Stimulated activated CD8-positive, alpha-beta memory T cell treated with anti-CD3 and anti-CD28 coated beads, Interleukin-12 subunit alpha, Interleukin-12 subunit beta, amount 100 ng/mL, for 24 hours (primary cell): ENCODE measurements around the gene ZNHIT1.

Experiments used
- DNase-seq: peaks from one replicate; pipeline ENCODE4 v3.0.0-alpha.2; 2020; ENCODE audit errors: extremely low read depth

Gene ZNHIT1

DNA sequence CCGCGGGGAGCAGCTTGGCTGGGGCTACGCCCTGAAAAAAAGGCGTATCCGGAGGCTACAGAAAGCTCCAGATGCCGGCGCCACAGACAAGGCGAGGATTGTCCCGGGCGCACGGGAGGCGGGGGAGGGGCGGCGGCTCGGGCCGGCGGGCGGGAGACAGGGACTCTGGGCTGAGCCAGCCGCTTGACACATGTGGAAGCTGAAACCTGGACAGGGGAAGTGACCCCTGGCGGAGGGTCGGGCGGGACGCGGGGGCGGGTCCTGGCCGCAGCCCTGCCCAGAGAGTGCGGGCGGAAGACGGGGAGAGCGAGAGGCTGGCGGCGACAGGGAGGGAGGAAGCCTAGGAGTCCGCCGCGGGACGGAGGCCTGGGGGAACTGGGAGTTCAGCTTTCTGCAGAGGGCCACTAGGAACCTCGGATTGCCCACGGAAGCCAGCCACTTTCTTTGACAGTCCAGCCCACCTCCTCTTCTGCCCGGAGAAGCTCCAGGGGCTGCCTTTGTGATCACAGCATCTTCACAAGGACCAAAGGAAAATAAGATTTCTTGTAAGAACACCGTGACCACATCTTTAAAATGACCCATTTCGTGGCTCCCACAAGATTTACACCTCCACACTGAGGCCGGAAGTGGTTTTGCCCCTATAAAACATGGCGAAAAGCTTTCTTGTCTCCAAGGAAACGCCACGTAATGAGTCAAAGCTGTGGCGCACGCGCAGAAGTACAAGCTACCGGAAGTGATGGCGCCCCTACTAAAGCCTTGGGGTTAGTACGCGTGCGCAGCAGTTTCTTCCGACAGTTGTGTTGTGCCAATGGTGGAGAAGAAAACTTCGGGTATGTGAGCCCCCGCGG is at the start of gene ZNHIT1, which contains the start of gene PLOD3:
ZNHIT1 (plus strand) TSS at position 778 of the 848 bp plus-strand sequence; CDS start at position 809, 31 bp downstream.
PLOD3 (minus strand) TSS at position 194 of the 848 bp plus-strand sequence. CDS start 307 bp downstream, outside the sequence.
- DNase-seq, result peak; percentile 85

DNA sequence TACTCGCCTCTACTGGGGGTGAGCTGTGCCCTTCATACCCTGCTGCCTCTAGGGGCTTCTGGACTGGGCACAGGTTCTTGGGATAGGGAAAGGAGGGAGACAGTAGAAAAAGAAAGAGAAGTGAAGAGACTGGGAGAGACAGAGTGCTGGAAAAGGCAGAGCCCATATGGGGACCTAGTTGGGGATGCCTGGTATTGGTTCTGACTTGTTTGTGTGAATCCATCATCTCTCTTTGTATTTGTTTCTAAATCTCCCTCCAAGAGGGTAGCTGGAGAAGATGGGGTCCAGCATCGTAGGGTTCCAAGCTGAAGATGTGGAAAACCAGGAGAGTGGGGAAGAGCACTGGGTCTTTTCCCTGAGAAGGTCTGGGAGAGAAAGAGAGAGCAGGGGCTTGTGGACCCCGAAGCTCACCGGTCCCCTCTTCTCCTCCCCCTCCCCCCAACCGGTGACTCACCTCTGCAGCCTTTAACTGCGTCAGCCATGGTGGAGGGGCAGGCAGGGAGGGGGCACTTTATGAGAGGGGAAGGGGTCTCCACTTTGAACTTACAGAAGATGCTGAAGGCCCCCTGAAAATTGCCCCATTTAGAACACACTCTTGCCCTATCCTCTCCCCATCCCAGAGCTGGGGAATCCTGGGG is 49.4 kb upstream of the ZNHIT1 start:
- DNase-seq, result no peak

DNA sequence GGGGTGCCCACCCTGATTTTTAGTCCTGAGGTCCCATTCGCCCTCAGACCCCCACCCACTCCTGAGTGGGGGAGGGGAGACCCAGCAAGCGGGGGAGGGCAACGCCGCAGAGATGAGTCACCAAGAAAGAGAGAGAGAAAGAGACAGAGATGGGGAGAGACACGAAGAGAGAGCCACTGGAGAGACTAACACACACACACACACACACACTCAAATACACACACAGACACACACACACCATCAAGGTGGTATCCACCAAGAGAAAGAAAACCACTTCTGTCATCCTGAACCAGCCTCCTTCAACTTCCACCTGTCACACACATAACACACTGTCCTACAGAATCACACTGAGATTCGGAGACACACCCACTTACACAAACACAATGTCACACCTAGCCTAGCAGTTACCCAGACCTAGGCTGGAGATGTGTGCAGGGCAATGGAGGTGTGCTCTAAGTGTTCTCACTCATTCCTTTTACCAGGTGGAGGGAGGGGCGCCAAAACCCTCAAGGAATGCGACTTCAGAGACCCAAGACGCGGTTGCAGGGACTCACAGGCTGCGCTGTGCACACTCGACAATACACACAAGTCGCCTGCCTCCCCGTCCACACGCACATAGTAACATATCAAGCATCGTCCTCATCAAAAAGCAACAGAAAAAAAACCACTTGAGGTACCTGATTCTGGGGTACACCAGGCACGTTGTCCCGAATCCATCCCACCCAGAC is 48.7 kb upstream of the ZNHIT1 start:
- no peak for DNase-seq

DNA sequence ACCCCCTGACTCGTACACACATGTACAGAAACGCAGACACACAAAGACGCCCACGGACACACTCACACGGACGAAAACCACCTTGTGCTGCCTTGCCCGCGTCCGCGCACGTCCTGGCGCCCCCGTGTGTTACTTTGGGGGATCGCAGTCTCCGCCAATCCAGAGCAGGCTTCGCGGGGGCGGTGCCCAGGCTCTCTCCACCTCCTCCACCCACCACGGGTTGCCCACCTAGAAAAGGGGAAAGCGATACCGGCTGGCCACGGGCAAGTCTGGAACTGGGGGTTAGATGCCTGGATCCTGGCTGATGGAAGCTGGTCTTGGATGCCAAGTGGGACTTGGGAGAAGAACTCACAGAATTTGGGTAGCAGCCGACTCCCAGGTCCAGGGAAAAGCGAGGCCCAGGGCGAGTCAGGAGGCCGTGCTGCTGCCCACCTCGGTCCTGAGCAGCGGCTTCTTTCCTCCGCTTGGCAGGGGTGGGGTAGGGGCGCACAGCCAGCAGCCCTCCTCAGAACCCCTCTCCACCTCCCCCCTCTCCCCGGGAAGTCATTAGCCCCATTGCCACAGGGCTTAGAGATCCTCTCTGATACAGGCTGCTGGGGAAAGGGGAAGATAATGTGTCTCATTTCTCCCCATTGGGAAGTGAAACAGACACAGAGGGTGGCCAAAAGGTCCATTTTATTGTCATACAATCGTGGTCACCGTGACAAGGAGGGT is 48.0 kb upstream of the ZNHIT1 start:
- peak; percentile 49 for DNase-seq

DNA sequence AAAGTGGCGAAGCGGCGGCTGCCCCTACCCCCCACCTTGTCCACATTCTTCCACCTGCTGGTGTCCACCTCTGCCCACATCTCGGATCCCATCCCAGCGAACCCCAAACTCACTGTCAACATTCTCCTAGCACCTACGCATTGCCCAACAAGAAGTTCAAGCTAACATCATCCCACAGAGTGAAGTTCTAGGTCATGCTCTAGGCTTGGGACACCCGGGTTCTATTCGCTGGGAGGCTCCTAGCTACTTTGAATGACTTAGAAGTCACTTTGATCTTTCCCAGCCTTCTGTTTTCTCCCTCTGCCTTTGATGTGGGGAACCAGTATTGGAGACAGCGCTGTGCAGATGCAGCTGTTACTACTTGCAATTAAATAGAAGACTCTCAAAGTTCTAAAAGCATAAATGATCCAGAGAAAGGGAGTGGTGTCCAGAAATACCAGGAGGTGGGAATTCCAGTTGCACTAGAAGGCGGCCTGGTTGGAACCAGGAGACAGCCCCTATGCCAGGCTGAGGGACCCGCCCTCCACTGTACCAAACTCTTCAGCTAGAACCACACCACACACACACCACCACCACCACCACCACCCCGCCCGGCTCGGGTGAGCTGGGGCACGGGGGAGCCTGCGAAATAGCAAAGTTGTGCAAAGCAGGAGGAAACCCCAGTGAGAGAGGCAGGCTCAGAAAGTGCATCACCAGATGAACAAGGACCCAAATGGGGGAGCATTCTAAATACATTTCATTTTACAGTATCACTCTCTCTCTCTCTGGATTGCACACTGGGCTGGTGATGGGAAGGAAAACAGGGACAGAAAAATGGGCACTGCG is 47.1 kb upstream of the ZNHIT1 start:
- DNase-seq, result no peak

DNA sequence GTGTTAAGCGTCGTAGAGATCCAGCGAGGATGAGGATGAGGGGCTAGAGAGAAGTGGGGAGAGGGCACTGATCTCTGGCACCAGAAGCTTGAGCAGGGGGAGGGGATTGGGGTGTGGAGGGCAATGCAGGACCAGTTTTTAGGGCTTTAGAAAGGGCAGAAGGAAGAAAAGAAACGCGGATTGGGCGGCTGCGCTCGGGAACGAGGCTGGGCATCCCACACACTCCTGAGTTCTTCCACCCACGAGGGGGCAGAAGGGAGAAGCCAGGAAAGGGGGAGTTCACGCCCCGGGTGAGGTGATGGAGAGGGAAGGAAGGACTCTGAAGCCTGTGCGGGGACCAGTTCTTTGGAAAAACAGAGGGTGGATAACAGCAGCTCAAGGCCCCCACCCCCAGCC is 46.5 kb upstream of the ZNHIT1 start:
- DNase-seq, result no peak

DNA sequence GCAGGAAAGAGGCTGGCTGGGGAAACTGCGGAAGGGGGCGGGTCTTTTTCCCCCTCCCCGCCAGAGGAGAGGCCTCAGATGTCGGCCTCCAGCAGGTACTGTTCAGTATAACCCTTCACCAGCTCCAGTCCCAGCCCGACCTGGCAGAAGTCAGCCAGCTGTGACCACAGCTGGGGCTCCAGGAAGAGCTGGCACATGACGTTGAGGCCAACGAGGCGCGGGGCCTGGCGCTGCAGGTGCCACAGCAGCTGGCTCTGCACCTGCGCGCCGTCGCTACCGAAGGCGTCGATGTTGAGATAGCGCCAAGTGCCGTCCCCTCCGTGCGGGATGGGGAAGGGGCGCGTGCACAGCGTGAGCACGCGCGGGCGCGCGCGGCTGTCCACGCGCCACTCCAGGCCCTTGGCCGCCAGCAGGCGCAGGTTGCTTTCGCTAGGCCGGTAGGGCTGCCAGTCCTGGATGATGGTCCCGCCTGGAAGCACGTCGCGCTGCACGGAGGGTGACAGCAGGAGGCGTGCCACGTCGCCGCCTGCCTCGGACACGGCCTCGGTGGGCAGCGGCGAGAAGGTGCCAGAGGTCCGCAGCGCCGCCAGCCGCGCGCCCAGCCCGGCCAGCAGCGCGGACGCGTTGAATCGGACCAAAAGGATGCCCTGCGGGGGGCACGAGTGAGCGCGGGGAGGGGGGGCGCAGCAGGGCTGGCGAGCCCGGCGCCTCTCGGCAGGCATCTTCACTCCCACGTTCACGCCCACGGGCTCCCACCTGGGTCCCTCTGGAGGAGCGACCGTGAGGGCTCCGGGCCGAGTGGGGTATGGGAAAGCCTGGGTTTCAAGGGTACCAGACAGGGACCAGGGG is 45.7 kb upstream of the ZNHIT1 start:
- no peak for DNase-seq

DNA sequence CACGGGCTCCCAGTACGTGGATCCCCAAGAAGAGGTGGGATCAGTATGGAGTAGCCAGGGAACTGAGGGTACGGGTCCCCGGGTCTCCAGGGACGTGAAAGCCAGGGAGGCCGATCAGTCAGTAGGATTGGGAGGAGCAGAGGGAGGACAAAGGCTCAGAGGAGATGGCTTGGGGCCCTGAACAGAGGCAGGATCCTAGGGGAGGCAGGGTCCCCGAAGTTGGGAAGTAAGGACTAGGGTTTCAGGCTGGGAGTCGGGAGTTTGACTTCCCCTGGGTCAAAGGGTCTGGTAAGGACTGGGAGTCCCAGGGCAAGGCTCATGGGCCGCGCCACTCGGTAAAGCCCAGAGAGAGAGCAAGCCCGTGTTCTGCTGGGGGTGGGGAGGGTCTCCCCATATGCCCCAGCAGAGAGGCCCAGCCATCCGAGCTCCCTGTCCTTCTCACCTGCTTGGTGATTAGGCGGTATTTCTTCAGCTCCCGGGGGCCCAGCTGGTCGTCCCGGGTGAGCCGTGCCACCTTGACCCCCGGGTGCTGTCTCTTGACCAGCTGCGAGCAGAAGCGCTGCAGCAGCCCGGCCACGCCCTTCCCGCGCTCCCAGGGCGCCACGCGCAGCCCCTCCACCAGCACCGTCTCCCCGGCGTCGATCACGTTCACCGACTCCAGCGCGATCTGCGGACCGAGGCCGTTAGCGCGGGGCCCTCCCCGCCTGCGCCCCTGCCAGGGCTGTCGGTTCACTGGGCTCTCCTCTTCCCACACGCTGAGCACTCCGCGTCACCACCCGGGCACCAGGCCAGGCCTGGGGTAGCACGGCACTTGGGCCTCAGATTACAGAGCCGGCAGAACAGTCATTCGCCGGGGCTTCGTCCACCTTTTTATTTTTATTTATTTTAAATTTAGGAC is 44.9 kb upstream of the ZNHIT1 start:
- no peak for DNase-seq

DNA sequence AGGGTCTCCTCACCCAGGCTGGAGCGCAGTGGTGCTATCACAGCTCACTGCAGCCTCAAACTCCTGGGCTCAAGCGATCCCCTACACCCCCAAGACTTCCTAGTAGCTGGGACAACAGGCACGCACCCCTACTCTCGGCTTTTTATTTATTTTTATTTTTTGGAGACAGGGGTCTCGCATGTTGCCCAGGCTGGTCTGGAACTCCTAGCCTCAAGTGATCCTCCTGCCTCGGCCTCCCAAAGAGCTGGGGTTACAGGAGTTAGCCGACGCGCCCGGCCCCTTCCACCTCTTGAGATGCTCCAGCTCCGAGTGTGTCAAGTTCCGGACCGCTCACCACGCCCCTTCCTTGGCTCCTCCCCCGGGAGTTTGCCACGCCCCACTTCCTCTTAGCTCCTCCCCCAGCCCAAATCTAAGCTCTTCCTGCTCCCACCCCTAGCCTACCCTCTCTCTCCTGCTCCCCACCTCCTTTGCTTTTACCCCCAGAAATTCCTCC is 44.2 kb upstream of the ZNHIT1 start:
- DNase-seq, result no peak

DNA sequence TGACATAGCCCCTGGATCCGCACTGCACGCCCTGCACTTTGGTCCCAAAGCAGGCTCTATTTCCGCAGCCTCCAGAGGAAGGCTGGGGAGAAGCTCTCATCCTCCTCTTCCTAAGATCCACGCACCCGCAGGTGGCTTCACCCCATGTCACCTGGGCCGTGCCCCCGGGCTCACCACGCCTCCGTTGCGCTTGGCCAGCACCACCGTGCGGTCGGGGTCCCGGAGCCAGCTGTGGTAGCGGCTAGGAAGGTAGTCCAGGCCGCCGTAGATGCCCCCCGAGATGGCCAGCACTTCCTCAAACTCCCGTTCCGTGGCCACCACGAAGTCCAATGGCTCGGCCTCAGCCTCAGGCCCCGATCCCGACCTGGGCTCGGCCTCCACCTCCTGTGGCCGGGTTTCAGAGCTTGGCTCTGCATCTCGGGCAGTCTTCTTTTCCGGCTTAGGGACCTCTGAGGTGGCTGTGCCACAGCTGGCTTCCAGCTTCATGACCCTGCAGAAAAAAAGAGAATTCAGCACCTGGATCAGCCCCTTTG is 43.6 kb upstream of the ZNHIT1 start:
- DNase-seq, result no peak

DNA sequence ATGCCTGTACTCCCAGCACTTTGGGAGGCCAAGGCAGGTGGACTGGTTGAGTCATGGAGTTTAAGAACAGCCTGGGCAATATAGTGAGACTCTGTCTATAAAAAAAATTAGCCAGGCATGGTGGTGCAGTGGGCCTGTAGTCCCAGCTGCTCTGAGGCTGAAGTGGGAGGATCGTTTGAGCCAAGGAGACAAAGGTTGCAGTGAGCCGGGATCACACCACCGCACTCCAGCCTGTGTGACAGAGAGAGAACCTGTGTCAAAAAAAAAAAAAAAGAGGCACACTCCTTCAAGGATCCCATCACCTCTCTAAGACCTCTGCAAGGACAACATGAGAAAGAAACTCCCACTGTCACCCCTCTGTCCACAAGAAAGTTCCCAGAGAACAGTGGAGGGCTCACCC is 42.3 kb upstream of the ZNHIT1 start:
- no peak for DNase-seq

DNA sequence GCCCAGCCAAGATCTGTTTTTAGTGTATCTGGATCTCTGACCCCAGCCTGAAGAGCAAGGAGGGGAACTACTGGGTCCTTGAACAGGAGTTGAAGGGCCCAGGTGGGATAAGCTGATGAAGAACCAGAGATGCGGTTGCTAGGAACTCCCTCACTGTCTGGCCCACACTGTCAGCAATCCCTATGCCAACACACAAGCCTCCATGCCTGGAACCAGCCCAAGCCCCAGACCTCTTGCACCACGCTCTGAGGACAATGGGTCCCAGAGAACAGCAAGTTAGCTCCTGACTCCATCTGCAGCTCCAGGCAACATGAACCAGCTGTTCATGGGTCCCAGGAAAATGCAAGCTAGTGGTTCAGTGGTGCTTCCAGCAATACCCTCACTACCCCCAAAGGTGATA is 40.3 kb upstream of the ZNHIT1 start:
- no peak for DNase-seq

DNA sequence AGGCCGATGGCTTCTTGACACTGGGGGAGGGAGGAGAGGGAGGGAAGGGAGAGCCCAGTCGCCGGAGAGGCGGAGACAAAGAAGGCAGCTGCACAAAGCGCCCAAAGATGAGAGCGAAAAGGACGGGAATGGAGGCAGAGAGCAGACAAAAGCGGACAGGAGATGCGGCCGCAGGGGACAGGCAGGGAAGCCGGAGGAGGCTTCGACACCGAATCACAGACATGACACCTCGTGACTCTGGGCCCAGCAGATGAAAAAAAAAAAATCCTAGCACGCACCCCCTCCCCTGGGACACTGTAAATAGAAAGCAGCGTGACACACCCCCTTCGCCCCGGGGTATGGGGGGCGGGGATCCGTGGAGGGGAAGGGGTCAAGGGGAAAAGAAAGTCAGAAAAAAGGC is 38.8 kb upstream of the ZNHIT1 start:
- no peak for DNase-seq

DNA sequence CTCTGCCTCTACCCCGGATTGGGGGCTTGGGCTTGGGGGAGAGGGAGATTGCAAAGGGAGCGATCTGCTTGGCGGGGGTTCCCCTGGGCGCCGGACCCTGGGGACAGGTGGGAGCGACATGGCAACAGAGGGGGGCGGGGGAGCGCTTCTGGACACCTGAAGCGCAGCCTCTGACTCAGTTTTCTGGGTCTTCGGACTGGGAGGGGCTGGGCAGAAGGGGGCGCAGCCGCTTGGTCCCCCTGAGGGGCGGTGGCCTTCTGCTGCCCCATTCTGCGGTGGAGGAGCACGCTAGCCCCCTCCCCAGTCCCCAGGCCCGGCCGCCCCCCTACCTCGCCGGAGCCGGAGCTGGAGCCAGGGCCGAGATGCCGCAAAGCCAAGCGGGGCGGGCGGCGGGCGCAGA is 38.3 kb upstream of the ZNHIT1 start:
- no peak for DNase-seq

DNA sequence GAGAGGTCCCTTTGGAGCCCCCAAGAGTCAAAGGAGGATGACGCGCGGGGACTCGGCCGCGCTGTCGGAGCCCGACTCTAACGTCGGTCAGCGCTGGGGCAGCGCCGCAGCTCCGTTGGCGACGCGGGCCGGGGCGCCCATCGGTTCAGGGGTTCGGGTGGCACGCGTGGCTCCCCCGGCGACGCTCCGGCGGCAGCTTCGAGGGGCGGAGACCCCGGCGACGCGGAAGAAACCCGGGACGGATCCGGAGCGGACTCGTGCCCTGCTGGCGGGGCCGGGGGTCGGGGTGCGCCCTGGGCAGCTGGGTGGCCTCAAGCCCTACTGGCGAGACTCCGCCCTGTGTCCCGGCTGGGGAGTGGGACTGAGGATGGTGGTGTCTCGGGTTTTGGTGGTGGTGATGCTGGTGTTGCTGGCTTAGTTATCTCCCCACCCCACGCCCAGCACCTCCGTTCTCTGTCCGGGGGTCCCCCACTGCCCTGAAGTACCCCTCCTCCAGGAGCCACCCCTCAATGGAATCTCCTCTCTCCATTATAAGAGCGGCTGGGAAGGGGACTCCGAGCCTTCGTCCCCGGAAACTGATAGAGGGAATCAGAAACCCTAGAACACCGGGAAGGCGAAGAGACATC is 37.7 kb upstream of the ZNHIT1 start, which contains the start of gene NAT16:
NAT16 (minus strand) TSS at position 164 of the 626 bp plus-strand sequence. CDS start 5,486 bp downstream, outside the sequence.
- no peak for DNase-seq

DNA sequence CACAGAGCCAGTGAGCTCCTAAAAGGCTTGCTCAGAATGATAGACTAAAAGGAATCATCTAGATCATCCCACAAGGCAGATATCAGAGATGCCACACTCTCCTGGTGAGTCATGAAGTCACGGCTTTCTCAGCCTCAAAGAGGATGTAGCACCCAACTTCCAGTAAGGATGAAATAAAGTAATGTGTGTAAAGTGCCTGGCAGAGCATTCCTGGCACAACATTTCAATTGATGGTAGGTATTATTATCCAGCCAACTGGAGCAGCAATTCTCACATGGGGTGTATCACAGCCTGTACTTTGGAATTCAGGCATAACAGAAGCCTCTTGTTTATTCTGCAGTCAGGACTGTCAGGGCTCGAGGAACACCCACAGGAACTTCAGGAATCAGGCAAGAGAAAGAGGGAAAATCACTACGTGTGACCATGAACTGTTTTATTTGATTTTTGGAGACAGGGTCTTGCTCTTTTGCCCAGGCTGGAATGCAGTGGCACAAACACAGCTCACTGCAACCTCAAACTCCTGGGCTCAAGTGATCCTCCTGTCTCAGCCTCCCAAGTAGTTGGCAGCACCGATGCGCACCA is 32.6 kb upstream of the ZNHIT1 start:
- DNase-seq, result no peak

DNA sequence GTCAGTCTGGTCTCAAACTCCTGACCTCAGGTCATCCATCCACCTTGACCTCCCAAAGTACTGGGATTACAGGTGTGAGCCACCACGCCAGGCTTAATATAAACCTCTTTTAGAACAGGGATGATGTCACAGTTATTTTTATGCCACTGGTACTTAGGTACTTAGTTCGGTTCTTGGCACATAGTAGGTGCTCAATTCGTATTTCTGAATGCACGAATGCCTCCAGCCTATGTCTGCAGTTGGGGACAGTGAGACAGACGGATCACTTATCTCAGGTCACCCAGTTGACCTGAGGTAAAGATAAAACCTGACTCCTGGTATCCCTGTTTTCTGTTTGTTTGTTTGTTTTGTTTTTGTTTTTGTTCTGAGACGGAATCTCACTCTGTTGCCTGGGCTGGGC is 31.8 kb upstream of the ZNHIT1 start:
- DNase-seq, result no peak
